Endothelial cell of umbilical vein (primary cell): Measurements from ENCODE around the gene WEE2. TPM values are rescaled to one million over a fixed set of nuclear protein-coding genes. Genes with fewer than 3 reads are reported as not detected.

Experiments
- BruUV-seq: library from RNA; stranded (reverse); fragments of 400-500 nt; replicated peaks from 2 replicates; lab custom pipeline; 2021; lab: Mats Ljungman, UMichigan
- CTCF ChIA-PET: fragments of 300-600, 350-600 bp; sonication (Branson Sonifier 250); formaldehyde crosslinking; loops from one replicate; lab custom pipeline; 2021; ENCODE audit warnings: antibody characterized with exemption, inconsistent platforms; lab: Charles Lee
- POLR2A ChIA-PET: fragments of 300-600, 350-600 bp; sonication (Branson Sonifier 250); formaldehyde crosslinking; loops from one replicate; lab custom pipeline; 2021; ENCODE audit warnings: antibody characterized with exemption, inconsistent platforms; lab: Charles Lee
- DNase-seq: peaks from one replicate; pipeline ENCODE4 v3.0.0-alpha.2; 2011; ENCODE audit warnings: low read depth, low spot score
- FAIRE-seq: peaks from 2 replicates; lab custom pipeline; 2011; peaks lifted over from hg19 to GRCh38; lab: Jason Lieb, UNC
- H2AFZ ChIP-seq: 2 replicates; pipeline ENCODE4 v1.6.0; 2012; ENCODE audit warnings: low read depth, low read length, control low read depth, inconsistent platforms
- H3K27ac ChIP-seq: 2 replicates; pipeline ENCODE4 v1.5.1; 2011; ENCODE audit warnings: low read depth, mild to moderate bottlenecking, control low read depth, low read length, moderate library complexity; ENCODE audit not compliant: insufficient read depth
- H3K27me3 ChIP-seq, 2 experiments: 2 replicates each; pipeline versions ENCODE4 v1.6.0 to v1.6.1; 2011; ENCODE audit warnings: low read length in 2 of 2, mixed read lengths in 1 of 2; ENCODE audit not compliant: control insufficient read depth in 2 of 2, insufficient read depth in 2 of 2
- H3K36me3 ChIP-seq, 2 experiments: 2 replicates in 1 of 2; 3 replicates in 1 of 2; pipeline ENCODE4 v1.5.1; 2011; ENCODE audit warnings: low read length in 2 of 2, mild to moderate bottlenecking in 1 of 2, moderate library complexity in 1 of 2; ENCODE audit not compliant: control insufficient read depth in 2 of 2, insufficient read depth in 2 of 2; ENCODE audit errors: extremely low read depth in 1 of 2
- H3K4me1 ChIP-seq: 3 replicates; pipeline ENCODE4 v1.5.1; 2011; ENCODE audit warnings: mild to moderate bottlenecking, low read length; ENCODE audit not compliant: control insufficient read depth, insufficient read depth; ENCODE audit errors: extremely low read depth
- H3K4me2 ChIP-seq: 2 replicates; pipeline ENCODE4 v1.6.1; 2011; ENCODE audit warnings: low read length, control low read depth, mixed read lengths; ENCODE audit not compliant: insufficient read depth
- H3K4me3 ChIP-seq, 3 experiments: fragments of 200-600 bp in 1 of 3; sonication (generic), shearing (Covaris generic) in 1 of 3; replicated peaks in 1 of 3; 2 replicates each; pipeline ENCODE4 v1.5.1; 2011 to 2016; ENCODE audit warnings: control low read depth in 3 of 3, low read length in 3 of 3, mild to moderate bottlenecking in 2 of 3, inconsistent platforms in 1 of 3, low read depth in 1 of 3, moderate library complexity in 1 of 3; ENCODE audit not compliant: insufficient read depth in 1 of 3
- H3K79me2 ChIP-seq: 2 replicates; pipeline ENCODE4 v1.6.0; 2012; ENCODE audit warnings: low read length, inconsistent platforms; ENCODE audit not compliant: control insufficient read depth, insufficient read depth
- H3K9ac ChIP-seq: replicated peaks from 2 replicates; pipeline ENCODE3; 2011; ENCODE audit warnings: low read length, control low read depth; ENCODE audit not compliant: insufficient read depth; ENCODE audit errors: extremely low read depth
- H3K9me1 ChIP-seq: replicated peaks from 3 replicates; pipeline ENCODE4 v1.6.0; 2011; ENCODE audit warnings: mild to moderate bottlenecking, low read length; ENCODE audit not compliant: control insufficient read depth, insufficient read depth; ENCODE audit errors: extremely low read depth
- H3K9me3 ChIP-seq: replicated peaks from 2 replicates; pipeline ENCODE4 v1.5.1; 2012; ENCODE audit warnings: low read length, inconsistent platforms; ENCODE audit not compliant: control insufficient read depth, insufficient read depth
- H4K20me1 ChIP-seq: replicated peaks from 2 replicates; pipeline ENCODE3; 2011; ENCODE audit warnings: mild to moderate bottlenecking, low read length; ENCODE audit not compliant: control insufficient read depth, insufficient read depth; ENCODE audit errors: extremely low read depth
- EZH2 ChIP-seq: IDR thresholded peaks from 2 replicates; pipeline ENCODE4 v1.6.1; 2012; ENCODE audit warnings: borderline replicate concordance, low read depth, mild to moderate bottlenecking, moderate library complexity, low read length, inconsistent platforms; ENCODE audit not compliant: severe bottlenecking
- FOS ChIP-seq: IDR thresholded peaks from 2 replicates; pipeline ENCODE4 v1.6.1; 2011; ENCODE audit warnings: mild to moderate bottlenecking, low read length, moderate library complexity, borderline replicate concordance; ENCODE audit not compliant: insufficient read depth
- GATA2 ChIP-seq: IDR thresholded peaks from 2 replicates; pipeline ENCODE4 v1.7.0; 2011; ENCODE audit warnings: low read depth, mild to moderate bottlenecking, moderate library complexity, mixed read lengths, low read length; ENCODE audit not compliant: insufficient read length, insufficient read depth
- JUN ChIP-seq: IDR thresholded peaks from 2 replicates; pipeline ENCODE4 v1.6.1; 2011; ENCODE audit warnings: borderline replicate concordance, low read depth; ENCODE audit not compliant: insufficient read length, insufficient read depth
- MYC ChIP-seq: IDR thresholded peaks from one replicate; pipeline ENCODE4 v1.6.1; 2011; ENCODE audit warnings: mild to moderate bottlenecking, low read depth, low read length
- POLR2A ChIP-seq: IDR thresholded peaks from 2 replicates; pipeline ENCODE4 v1.6.1; 2012; ENCODE audit warnings: low read depth, mild to moderate bottlenecking, control low read depth, low read length
- POLR2AphosphoS5 ChIP-seq: IDR thresholded peaks from 2 replicates; pipeline ENCODE4 v1.6.1; 2012; ENCODE audit warnings: low read depth, mild to moderate bottlenecking, control low read depth, low read length, moderate library complexity; ENCODE audit not compliant: insufficient read depth
- dilution Hi-C: fragments of 300-500 bp; cut with MboI; formaldehyde crosslinking; loops from one replicate; pipeline ENCODE4 v1.15.0; 2019; ENCODE audit warnings: low sequenced_read_pairs; ENCODE audit not compliant: extremely low pct_ligation_motif_present
- intact Hi-C: fragments of 100-400 bp; cut with micrococcal nuclease; formaldehyde crosslinking; loops from one replicate; pipeline ENCODE4 v1.10.0; 2022
- polyA plus RNA-seq, 4 experiments: library from polyadenylated mRNA; depleted of rRNA in 3 of 4; stranded (reverse) in 3 of 4; unstranded in 1 of 4; fragments of >200 nt; gene quantifications; 2 replicates each; pipeline versions ENCODE4 v1.2.1 to v1.2.3, GENCODE V29; 2011 to 2012; ENCODE audit warnings: missing spikeins in 1 of 4
- total RNA-seq: library from RNA; stranded (reverse); gene quantifications from 2 replicates; pipeline ENCODE4 v1.2.3, GENCODE V29; 2021
- TF ChIP-seq, protein P1 (sequence below): IDR thresholded peaks from 2 replicates; pipeline ENCODE4 v1.6.1; 2011; ENCODE audit not compliant: insufficient read depth, insufficient read length
- TF ChIP-seq, protein P2 (sequence below), 2 donors: IDR thresholded peaks; 1 replicate in 1 of 2; 2 replicates in 1 of 2; pipeline ENCODE4 v1.5.1; 2011; ENCODE audit warnings: low read length in 2 of 2, mild to moderate bottlenecking in 2 of 2, moderate library complexity in 2 of 2, control low read depth in 1 of 2, inconsistent platforms in 1 of 2, low read depth in 1 of 2; ENCODE audit not compliant: insufficient read depth in 1 of 2; ENCODE audit errors: extremely low read depth in 1 of 2

Gene WEE2
- total and polyA plus RNA-seq, 2 donors (not counting 3 experiments of a cell fraction or from before 2014, with no cell fraction given), result not detected

DNA sequence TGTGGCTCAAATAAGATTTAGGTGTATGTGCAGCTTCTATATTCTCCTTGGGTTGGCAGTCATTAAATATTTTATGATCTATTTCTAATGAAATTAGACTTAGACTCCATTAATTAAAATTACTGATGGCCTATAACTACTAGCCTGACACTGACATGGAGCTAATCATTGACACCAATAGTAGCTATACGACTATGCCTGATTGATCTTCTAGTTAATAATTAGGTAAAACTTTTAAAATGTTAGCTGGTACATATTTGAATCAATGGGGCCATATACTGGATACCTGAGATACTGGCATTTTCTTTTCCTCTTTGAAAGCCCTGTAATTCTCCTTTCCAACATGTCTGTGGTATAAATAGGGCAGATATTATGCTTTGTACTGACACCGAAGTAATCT lies 14.4 kb downstream of the WEE2 start:
- Histone ChIP-seq H2AFZ (no peak overlapping the region), H3K79me2 (no peaks in the 10 kb centered on the region), H3K9me3 (no peaks in the 10 kb centered on the region), H3K9ac (no peak overlapping the region), H3K27me3 (peaks cover 0 to 2% of the 10 kb centered on the region in 2 experiments), H3K4me3 (no peak overlapping the region), H3K36me3 (no peaks in the 10 kb centered on the region), H3K4me1 (no peaks in the 10 kb centered on the region), H3K4me2 (no peak overlapping the region), H3K9me1 (no peaks in the 10 kb centered on the region), H4K20me1 (no peaks in the 10 kb centered on the region), H3K27ac (no peak overlapping the region)
- dilution Hi-C loops (no loop called here), intact Hi-C loops (no loop called here)
- TF ChIP-seq JUN (no peak), FOS (no peak), EZH2 (no peak), POLR2AphosphoS5 (no peak), POLR2A (no peak), MYC (no peak), GATA2 (no peak)
- TF ChIP-seq, protein P1, sequence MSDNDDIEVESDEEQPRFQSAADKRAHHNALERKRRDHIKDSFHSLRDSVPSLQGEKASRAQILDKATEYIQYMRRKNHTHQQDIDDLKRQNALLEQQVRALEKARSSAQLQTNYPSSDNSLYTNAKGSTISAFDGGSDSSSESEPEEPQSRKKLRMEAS, result no peak
- TF ChIP-seq, protein P2, sequence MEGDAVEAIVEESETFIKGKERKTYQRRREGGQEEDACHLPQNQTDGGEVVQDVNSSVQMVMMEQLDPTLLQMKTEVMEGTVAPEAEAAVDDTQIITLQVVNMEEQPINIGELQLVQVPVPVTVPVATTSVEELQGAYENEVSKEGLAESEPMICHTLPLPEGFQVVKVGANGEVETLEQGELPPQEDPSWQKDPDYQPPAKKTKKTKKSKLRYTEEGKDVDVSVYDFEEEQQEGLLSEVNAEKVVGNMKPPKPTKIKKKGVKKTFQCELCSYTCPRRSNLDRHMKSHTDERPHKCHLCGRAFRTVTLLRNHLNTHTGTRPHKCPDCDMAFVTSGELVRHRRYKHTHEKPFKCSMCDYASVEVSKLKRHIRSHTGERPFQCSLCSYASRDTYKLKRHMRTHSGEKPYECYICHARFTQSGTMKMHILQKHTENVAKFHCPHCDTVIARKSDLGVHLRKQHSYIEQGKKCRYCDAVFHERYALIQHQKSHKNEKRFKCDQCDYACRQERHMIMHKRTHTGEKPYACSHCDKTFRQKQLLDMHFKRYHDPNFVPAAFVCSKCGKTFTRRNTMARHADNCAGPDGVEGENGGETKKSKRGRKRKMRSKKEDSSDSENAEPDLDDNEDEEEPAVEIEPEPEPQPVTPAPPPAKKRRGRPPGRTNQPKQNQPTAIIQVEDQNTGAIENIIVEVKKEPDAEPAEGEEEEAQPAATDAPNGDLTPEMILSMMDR (IDR thresholded peaks at IDR 0.05; ENCODE audit: extremely low read depth in 1 of 2, insufficient read depth in 1 of 2, low read depth in 1 of 2, low read length in 2 of 2), result no peak
- ChIA-PET CTCF (interaction anchor here (1.1 to 1.8 kb wide), 2 partner anchors 14 to 15 kb away, joined by 6 to 8 read pairs; partner anchors contain the start of genes SSBP1 and WEE2), POLR2A (no interaction called here)
- FAIRE-seq, result no peak
- DNase-seq, result no peak
- no TSS peak for BruUV-seq
